H9 (cell line): Measurements from ENCODE around the gene CYBA. TPM values are rescaled to one million over a fixed set of nuclear protein-coding genes. Genes with fewer than 3 reads are reported as not detected.

Experiments used
- DNase-seq: peaks from one replicate; pipeline ENCODE4 v3.0.0-alpha.2; 2017
- H2AFZ ChIP-seq: one replicate; pipeline ENCODE4 v1.6.1; 2013; ENCODE audit warnings: mild to moderate bottlenecking, low read length, control low read depth, moderate library complexity
- H2AK5ac ChIP-seq: 2 replicates; pipeline ENCODE4 v1.6.1; 2013; ENCODE audit warnings: low read length, control low read depth, mixed read lengths; ENCODE audit not compliant: insufficient read length
- H2BK120ac ChIP-seq: one replicate; pipeline ENCODE4 v1.6.1; 2013; ENCODE audit warnings: low read depth, mild to moderate bottlenecking, low read length, control low read depth, inconsistent platforms; ENCODE audit not compliant: poor library complexity, severe bottlenecking
- H2BK12ac ChIP-seq: 2 replicates; pipeline ENCODE4 v1.6.1; 2013; ENCODE audit warnings: low read length, control low read depth, mixed read lengths, low read depth; ENCODE audit not compliant: insufficient read length
- H2BK15ac ChIP-seq: 2 replicates; pipeline ENCODE4 v1.6.1; 2013; ENCODE audit warnings: low read depth, low read length, control low read depth
- H2BK20ac ChIP-seq: one replicate; pipeline ENCODE4 v1.6.1; 2013; ENCODE audit warnings: low read depth, mild to moderate bottlenecking, low read length, control low read depth, inconsistent platforms; ENCODE audit not compliant: poor library complexity, severe bottlenecking
- H2BK5ac ChIP-seq: 2 replicates; pipeline ENCODE4 v1.6.1; 2013; ENCODE audit warnings: low read length, control low read depth, mixed read lengths; ENCODE audit not compliant: insufficient read length
- H3K14ac ChIP-seq: 2 replicates; pipeline ENCODE4 v1.6.1; 2013; ENCODE audit warnings: low read length, control low read depth; ENCODE audit not compliant: insufficient read depth
- H3K18ac ChIP-seq: 2 replicates; pipeline ENCODE4 v1.6.1; 2013; ENCODE audit warnings: low read depth, mild to moderate bottlenecking, mixed read lengths, low read length, control low read depth; ENCODE audit not compliant: insufficient read length
- H3K23ac ChIP-seq: 2 replicates; pipeline ENCODE4 v1.6.1; 2013; ENCODE audit warnings: low read length, control low read depth, mixed read lengths, low read depth; ENCODE audit not compliant: insufficient read length
- H3K23me2 ChIP-seq: 2 replicates; pipeline ENCODE4 v1.6.1; 2013; ENCODE audit warnings: low read depth, mild to moderate bottlenecking, mixed read lengths, low read length, control low read depth; ENCODE audit not compliant: insufficient read length, poor library complexity, severe bottlenecking
- H3K27ac ChIP-seq: 2 replicates; pipeline ENCODE4 v1.5.1; 2013; ENCODE audit warnings: low read length, control low read depth, mixed read lengths, low read depth; ENCODE audit not compliant: insufficient read length
- H3K27me3 ChIP-seq: 2 replicates; pipeline ENCODE4 v1.6.1; 2013; ENCODE audit warnings: low read length, control low read depth, inconsistent platforms; ENCODE audit not compliant: insufficient read depth
- H3K4ac ChIP-seq: 2 replicates; pipeline ENCODE4 v1.6.1; 2013; ENCODE audit warnings: low read depth, mild to moderate bottlenecking, control low read depth, inconsistent platforms, low read length, moderate library complexity
- H3K4me1 ChIP-seq: 2 replicates; pipeline ENCODE4 v1.6.1; 2013; ENCODE audit warnings: low read length, control low read depth, inconsistent platforms; ENCODE audit not compliant: insufficient read depth
- H3K4me2 ChIP-seq: 2 replicates; pipeline ENCODE4 v1.6.1; 2013; ENCODE audit warnings: low read length, control low read depth, mixed read lengths; ENCODE audit not compliant: insufficient read length, insufficient read depth
- H3K56ac ChIP-seq: 2 replicates; pipeline ENCODE4 v1.6.1; 2013; ENCODE audit warnings: low read depth, mild to moderate bottlenecking, mixed read lengths, low read length, control low read depth; ENCODE audit not compliant: insufficient read length
- H3K79me1 ChIP-seq: 2 replicates; pipeline ENCODE4 v1.6.1; 2013; ENCODE audit warnings: low read depth, mild to moderate bottlenecking, moderate library complexity, low read length, control low read depth, inconsistent platforms; ENCODE audit not compliant: insufficient read depth, poor library complexity, severe bottlenecking
- H3K79me2 ChIP-seq: 2 replicates; pipeline ENCODE4 v1.6.1; 2013; ENCODE audit warnings: low read length, control low read depth, inconsistent platforms; ENCODE audit not compliant: insufficient read depth
- H3K9ac ChIP-seq: 2 replicates; pipeline ENCODE4 v1.6.1; 2013; ENCODE audit warnings: low read length, control low read depth, mixed read lengths; ENCODE audit not compliant: insufficient read length; ENCODE audit errors: extremely low read depth
- H3K9me3 ChIP-seq: one replicate; pipeline ENCODE4 v1.6.1; 2013; ENCODE audit warnings: low read depth, low read length, inconsistent platforms; ENCODE audit not compliant: control insufficient read depth
- H3T11ph ChIP-seq: one replicate; pipeline ENCODE4 v1.6.1; 2013; ENCODE audit warnings: mild to moderate bottlenecking, low read length, control low read depth, inconsistent platforms
- H4K20me1 ChIP-seq: one replicate; pipeline ENCODE4 v1.6.1; 2013; ENCODE audit not compliant: control insufficient read depth, insufficient read length, insufficient read depth
- H4K5ac ChIP-seq: 2 replicates; pipeline ENCODE4 v1.6.1; 2013; ENCODE audit warnings: low read depth, mild to moderate bottlenecking, mixed read lengths, low read length, control low read depth; ENCODE audit not compliant: insufficient read length
- H4K8ac ChIP-seq: replicated peaks from 2 replicates; pipeline ENCODE4 v1.6.1; 2013; ENCODE audit warnings: low read length, control low read depth, mixed read lengths, low read depth; ENCODE audit not compliant: insufficient read length
- H4K91ac ChIP-seq: 2 replicates; pipeline ENCODE4 v1.6.1; 2013; ENCODE audit warnings: low read depth, mild to moderate bottlenecking, moderate library complexity, mixed read lengths, low read length, control low read depth; ENCODE audit not compliant: insufficient read length
- H3K27ac Mint-ChIP-seq, 3 experiments: 2 replicates in 2 of 3; 3 replicates in 1 of 3; pipeline ENCODE4 v1.8.0; 2020 to 2021; ENCODE audit warnings: mixed read lengths in 3 of 3, mild to moderate bottlenecking in 1 of 3, moderate library complexity in 1 of 3
- H3K27me3 Mint-ChIP-seq: 2 replicates; pipeline ENCODE4 v1.8.0; 2021; ENCODE audit warnings: low read depth, mild to moderate bottlenecking, moderate library complexity, mixed read lengths
- H3K36me3 Mint-ChIP-seq, 3 experiments: 2 replicates in 2 of 3; 3 replicates in 1 of 3; pipeline ENCODE4 v1.8.0; 2020 to 2021; ENCODE audit warnings: low read depth in 3 of 3, mixed read lengths in 3 of 3; ENCODE audit not compliant: insufficient read depth in 1 of 3
- H3K4me1 Mint-ChIP-seq, 2 experiments: 2 replicates each; pipeline ENCODE4 v1.8.0; 2020; ENCODE audit warnings: mixed read lengths in 2 of 2
- H3K4me3 Mint-ChIP-seq, 2 experiments: 2 replicates in 1 of 2; 3 replicates in 1 of 2; pipeline ENCODE4 v1.8.0; 2020 to 2021; ENCODE audit warnings: mild to moderate bottlenecking in 2 of 2, mixed read lengths in 2 of 2, moderate library complexity in 1 of 2
- H3K9me3 Mint-ChIP-seq, 2 experiments: 2 replicates in 1 of 2; 3 replicates in 1 of 2; pipeline ENCODE4 v1.8.0; 2020; ENCODE audit warnings: mild to moderate bottlenecking in 2 of 2, mixed read lengths in 2 of 2, moderate library complexity in 1 of 2
- CTCF ChIP-seq: fragments of 200-600 bp; sonication (generic); conservative IDR thresholded peaks from 3 replicates; pipeline ENCODE4 v1.8.0; 2021; ENCODE audit warnings: antibody characterized with exemption, mild to moderate bottlenecking
- WGBS: extraction: QIAGEN DNeasy Blood & Tissue Kit; methylation state at CpG from one replicate; pipeline ENCODE4 v1.1.7; 2013; ENCODE audit warnings: missing lambda C conversion rate, low lambda C conversion rate, mixed read lengths; ENCODE audit not compliant: insufficient read length; ENCODE audit errors: extremely low coverage; 5-methylcytosine and 5-hydroxymethylcytosine counted together
- total RNA-seq: library from RNA; stranded (reverse); gene quantifications from 2 replicates; pipeline ENCODE4 v1.2.1, GENCODE V29; 2021

CYBA gene
- total RNA-seq, 1 experiment from 2014 or later = 153 TPM

GRCh38 chr16:88606148-88606757, 44.6 kb downstream of the CYBA start:
- no peak overlapping the region for H2BK5ac ChIP-seq
- Mint-ChIP-seq H3K4me3 (no peak overlapping the region), H3K36me3 (peaks cover 19 to 75% (median 55%) of the 10 kb centered on the region in 3 experiments; a peak in 6 of 7 replicates), H3K4me1 (peaks cover 0 to 15% of the 10 kb centered on the region in 2 experiments; a peak in 2 of 4 replicates), H3K27ac (peak overlapping the region in 2 of 3 experiments; percentile 39 to 45; a peak in 2 of 7 replicates), H3K27me3 (no peaks in the 10 kb centered on the region), H3K9me3 (peaks cover 0 to 4% of the 10 kb centered on the region in 2 experiments; a peak in 1 of 5 replicates)
- no peak overlapping the region for H3K27ac ChIP-seq
- H3K9me3 ChIP-seq = no peaks in the 10 kb centered on the region
- no peak overlapping the region for H3K9ac ChIP-seq
- no peak for DNase-seq
- H3K56ac ChIP-seq = no peak overlapping the region
- no peak overlapping the region for H2BK15ac ChIP-seq
- no peak overlapping the region for H2BK12ac ChIP-seq
- H4K20me1 ChIP-seq = no peaks in the 10 kb centered on the region
- H3K79me1 ChIP-seq = no peaks in the 10 kb centered on the region
- H3K27me3 ChIP-seq = no peaks in the 10 kb centered on the region
- no peaks in the 10 kb centered on the region; the same call in 1 of the 2 replicates for H3K4me1 ChIP-seq
- H3K14ac ChIP-seq = no peak overlapping the region
- H3T11ph ChIP-seq = no peak overlapping the region
- no peak overlapping the region for H2BK120ac ChIP-seq
- no peak overlapping the region for H2AK5ac ChIP-seq
- H2AFZ ChIP-seq = no peak overlapping the region
- no peak overlapping the region for H3K4ac ChIP-seq
- H3K18ac ChIP-seq = no peak overlapping the region
- no peak overlapping the region for H2BK20ac ChIP-seq
- H4K5ac ChIP-seq = no peak overlapping the region
- no peak for TF ChIP-seq CTCF
- H4K8ac ChIP-seq = no peak overlapping the region
- WGBS = no CpG with 5 or more reads among the region's 17 CpGs
- no peak overlapping the region for H4K91ac ChIP-seq
- H3K4me2 ChIP-seq = no peak overlapping the region
- H3K23ac ChIP-seq = no peak overlapping the region
- no peaks in the 10 kb centered on the region for H3K79me2 ChIP-seq
- no peaks in the 10 kb centered on the region for H3K23me2 ChIP-seq
